ENCODE measurements around the gene NPAS2. TPM values are rescaled to one million over a fixed set of nuclear protein-coding genes. Genes with fewer than 3 reads are reported as not detected.

The NPAS2 gene
- polyA plus RNA-seq, 1 of the 3 experiments (the other 2 are of a cell fraction) = 58.5 TPM

DNA sequence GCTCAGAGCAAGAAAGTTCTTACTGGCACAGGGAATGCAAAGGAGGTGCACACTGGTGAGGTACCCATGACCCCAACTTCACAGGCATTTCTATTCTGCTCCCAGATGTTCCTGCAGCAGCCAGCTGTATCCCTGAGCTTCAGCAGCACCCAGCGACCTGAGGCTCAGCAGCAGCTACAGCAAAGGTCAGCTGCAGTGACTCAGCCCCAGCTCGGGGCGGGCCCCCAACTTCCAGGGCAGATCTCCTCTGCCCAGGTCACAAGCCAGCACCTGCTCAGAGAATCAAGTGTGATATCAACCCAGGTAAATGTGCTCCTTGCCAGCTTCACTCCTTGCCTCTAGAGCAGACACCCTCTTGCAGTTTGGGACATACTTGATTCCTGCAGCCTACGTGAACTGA lies 168.0 kb downstream of the NPAS2 start:
- Histone ChIP-seq H3K36me3 (replicated peaks in 1 of 2; ENCODE audit: control insufficient read depth in 1 of 2, insufficient read depth in 2 of 2, low read length in 1 of 2) (peaks cover 7 to 46% of the 10 kb centered on the region in 2 experiments), H3F3A (replicated peaks; ENCODE audit: insufficient read depth) (no peaks in the 10 kb centered on the region), H3K4me1 (ENCODE audit: control insufficient read depth in 1 of 2, insufficient read depth in 2 of 2, low read depth in 1 of 2, low read length in 1 of 2) (no peaks in the 10 kb centered on the region; a peak in 1 of 4 replicates), H3K4me3 (ENCODE audit: low read depth in 2 of 2, low read length in 1 of 2) (no peak overlapping the region), H4K20me1 (ENCODE audit: insufficient read depth) (no peaks in the 10 kb centered on the region), H2AFZ (ENCODE audit: low read depth) (no peak overlapping the region), H3K9me2 (no peaks in the 10 kb centered on the region), H3K4me2 (no peak overlapping the region), H3K9ac (no peak overlapping the region), H3K79me2 (ENCODE audit: insufficient read depth) (no peaks in the 10 kb centered on the region), H3K27ac (ENCODE audit: low read depth in 2 of 2, low read length in 1 of 2) (no peak overlapping the region), H3K27me3 (ENCODE audit: insufficient read depth) (no peaks in the 10 kb centered on the region), H3K9me3 (no peaks in the 10 kb centered on the region)
- ChIA-PET POLR2A (interaction anchor here (0.5 kb wide), 1 partner anchor 162 kb away, joined by 3 read pairs; no protein-coding TSS in a partner anchor), CTCF (interaction anchor here (0.6 to 6.6 kb wide), 4 partner anchors 257 to 399 kb away, joined by 3 to 118 read pairs (median 10); partner anchors contain the start of gene CREG2)
- TF ChIP-seq EP300 (IDR thresholded peaks at IDR 0.05; ENCODE audit: borderline replicate concordance in 1 of 2, low read depth in 1 of 2, low read length in 1 of 2) (no peak), RAD21 (IDR thresholded peaks at IDR 0.05; ENCODE audit: low read length) (no peak), NFIC (IDR thresholded peaks at IDR 0.05; ENCODE audit: borderline replicate concordance) (no peak), EZH2phosphoT487 (IDR thresholded peaks at IDR 0.05; ENCODE audit: borderline replicate concordance, low read depth) (no peak), ZBTB33 (IDR thresholded peaks at IDR 0.05; ENCODE audit: borderline replicate concordance, low read depth) (no peak), SIN3A (IDR thresholded peaks at IDR 0.05; ENCODE audit: borderline replicate concordance, low read depth, low read length) (no peak), PBX3 (IDR thresholded peaks at IDR 0.05) (no peak), GABPA (IDR thresholded peaks at IDR 0.05; ENCODE audit: low read depth) (no peak), NRF1 (IDR thresholded peaks at IDR 0.05; ENCODE audit: low read depth, low read length) (no peak), TEAD4 (IDR thresholded peaks at IDR 0.05; ENCODE audit: borderline replicate concordance, insufficient read depth) (no peak), MEF2A (IDR thresholded peaks at IDR 0.05; ENCODE audit: borderline replicate concordance, low read depth) (no peak), GATA2 (CRISPR knock-in tag; IDR thresholded peaks at IDR 0.05) (no peak), USF2 (IDR thresholded peaks at IDR 0.05; ENCODE audit: borderline replicate concordance, low read depth, low read length) (no peak), RXRA (IDR thresholded peaks at IDR 0.05; ENCODE audit: borderline replicate concordance, low read depth) (no peak)
- TF ChIP-seq, protein P1, sequence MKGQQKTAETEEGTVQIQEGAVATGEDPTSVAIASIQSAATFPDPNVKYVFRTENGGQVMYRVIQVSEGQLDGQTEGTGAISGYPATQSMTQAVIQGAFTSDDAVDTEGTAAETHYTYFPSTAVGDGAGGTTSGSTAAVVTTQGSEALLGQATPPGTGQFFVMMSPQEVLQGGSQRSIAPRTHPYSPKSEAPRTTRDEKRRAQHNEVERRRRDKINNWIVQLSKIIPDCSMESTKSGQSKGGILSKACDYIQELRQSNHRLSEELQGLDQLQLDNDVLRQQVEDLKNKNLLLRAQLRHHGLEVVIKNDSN (IDR thresholded peaks at IDR 0.05; ENCODE audit: borderline replicate concordance, low read depth) = no peak
- TF ChIP-seq, protein P2, sequence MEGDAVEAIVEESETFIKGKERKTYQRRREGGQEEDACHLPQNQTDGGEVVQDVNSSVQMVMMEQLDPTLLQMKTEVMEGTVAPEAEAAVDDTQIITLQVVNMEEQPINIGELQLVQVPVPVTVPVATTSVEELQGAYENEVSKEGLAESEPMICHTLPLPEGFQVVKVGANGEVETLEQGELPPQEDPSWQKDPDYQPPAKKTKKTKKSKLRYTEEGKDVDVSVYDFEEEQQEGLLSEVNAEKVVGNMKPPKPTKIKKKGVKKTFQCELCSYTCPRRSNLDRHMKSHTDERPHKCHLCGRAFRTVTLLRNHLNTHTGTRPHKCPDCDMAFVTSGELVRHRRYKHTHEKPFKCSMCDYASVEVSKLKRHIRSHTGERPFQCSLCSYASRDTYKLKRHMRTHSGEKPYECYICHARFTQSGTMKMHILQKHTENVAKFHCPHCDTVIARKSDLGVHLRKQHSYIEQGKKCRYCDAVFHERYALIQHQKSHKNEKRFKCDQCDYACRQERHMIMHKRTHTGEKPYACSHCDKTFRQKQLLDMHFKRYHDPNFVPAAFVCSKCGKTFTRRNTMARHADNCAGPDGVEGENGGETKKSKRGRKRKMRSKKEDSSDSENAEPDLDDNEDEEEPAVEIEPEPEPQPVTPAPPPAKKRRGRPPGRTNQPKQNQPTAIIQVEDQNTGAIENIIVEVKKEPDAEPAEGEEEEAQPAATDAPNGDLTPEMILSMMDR (IDR thresholded peaks at IDR 0.05) = no peak
- WGBS (ENCODE audit: low lambda C conversion rate) = 83% methylated on average over 1 of the region's 4 CpGs
- no peak for DNase-seq

Data from SK-N-SH (cell line).